PFSK-1 (cell line): ENCODE measurements around the gene LGALSL.

Experiments
- FOXP2 ChIP-seq: optimal IDR thresholded peaks from 2 replicates; pipeline ENCODE3; 2011; ENCODE audit warnings: borderline replicate concordance, control low read depth, inconsistent platforms; ENCODE audit not compliant: insufficient read depth; ENCODE audit errors: extremely low read length, extremely low read depth
- POLR2AphosphoS5 ChIP-seq: IDR thresholded peaks from 2 replicates; pipeline ENCODE4 v1.6.1; 2012; ENCODE audit warnings: low read depth, mild to moderate bottlenecking, control low read depth, low read length, moderate library complexity
- SIN3A ChIP-seq: IDR thresholded peaks from 2 replicates; pipeline ENCODE4 v1.6.1; 2012; ENCODE audit warnings: mild to moderate bottlenecking, low read length, moderate library complexity, borderline replicate concordance; ENCODE audit not compliant: insufficient read depth
- TAF1 ChIP-seq: IDR thresholded peaks from 2 replicates; pipeline ENCODE4 v1.6.1; 2012; ENCODE audit warnings: low read length, control low read depth, borderline replicate concordance; ENCODE audit not compliant: insufficient read depth
- TF ChIP-seq, protein P1 (sequence below), 2 experiments: IDR thresholded peaks; 2 replicates each; pipeline versions ENCODE4 v1.6.1 to v1.8.0; 2011 to 2012; ENCODE audit warnings: low read depth in 2 of 2, low read length in 2 of 2, control low read depth in 1 of 2, inconsistent platforms in 1 of 2, mild to moderate bottlenecking in 1 of 2, moderate library complexity in 1 of 2; ENCODE audit not compliant: insufficient read depth in 1 of 2

Gene LGALSL

GRCh38 chr2:64419596-64420165 is 34.3 kb upstream of the LGALSL start:
- TF ChIP-seq TAF1 (no peak), SIN3A (no peak), POLR2AphosphoS5 (no peak), FOXP2 (no peak)
- TF ChIP-seq, protein P1, sequence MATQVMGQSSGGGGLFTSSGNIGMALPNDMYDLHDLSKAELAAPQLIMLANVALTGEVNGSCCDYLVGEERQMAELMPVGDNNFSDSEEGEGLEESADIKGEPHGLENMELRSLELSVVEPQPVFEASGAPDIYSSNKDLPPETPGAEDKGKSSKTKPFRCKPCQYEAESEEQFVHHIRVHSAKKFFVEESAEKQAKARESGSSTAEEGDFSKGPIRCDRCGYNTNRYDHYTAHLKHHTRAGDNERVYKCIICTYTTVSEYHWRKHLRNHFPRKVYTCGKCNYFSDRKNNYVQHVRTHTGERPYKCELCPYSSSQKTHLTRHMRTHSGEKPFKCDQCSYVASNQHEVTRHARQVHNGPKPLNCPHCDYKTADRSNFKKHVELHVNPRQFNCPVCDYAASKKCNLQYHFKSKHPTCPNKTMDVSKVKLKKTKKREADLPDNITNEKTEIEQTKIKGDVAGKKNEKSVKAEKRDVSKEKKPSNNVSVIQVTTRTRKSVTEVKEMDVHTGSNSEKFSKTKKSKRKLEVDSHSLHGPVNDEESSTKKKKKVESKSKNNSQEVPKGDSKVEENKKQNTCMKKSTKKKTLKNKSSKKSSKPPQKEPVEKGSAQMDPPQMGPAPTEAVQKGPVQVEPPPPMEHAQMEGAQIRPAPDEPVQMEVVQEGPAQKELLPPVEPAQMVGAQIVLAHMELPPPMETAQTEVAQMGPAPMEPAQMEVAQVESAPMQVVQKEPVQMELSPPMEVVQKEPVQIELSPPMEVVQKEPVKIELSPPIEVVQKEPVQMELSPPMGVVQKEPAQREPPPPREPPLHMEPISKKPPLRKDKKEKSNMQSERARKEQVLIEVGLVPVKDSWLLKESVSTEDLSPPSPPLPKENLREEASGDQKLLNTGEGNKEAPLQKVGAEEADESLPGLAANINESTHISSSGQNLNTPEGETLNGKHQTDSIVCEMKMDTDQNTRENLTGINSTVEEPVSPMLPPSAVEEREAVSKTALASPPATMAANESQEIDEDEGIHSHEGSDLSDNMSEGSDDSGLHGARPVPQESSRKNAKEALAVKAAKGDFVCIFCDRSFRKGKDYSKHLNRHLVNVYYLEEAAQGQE (IDR thresholded peaks at IDR 0.05; ENCODE audit: insufficient read depth in 1 of 2, low read depth in 2 of 2, low read length in 2 of 2) = no peak

- no peak for TF ChIP-seq POLR2AphosphoS5
- TF ChIP-seq SIN3A = no peak
These were observed 33.3 kb upstream of the LGALSL start for GRCh38 chr2:64420677-64421076.

GRCh38 chr2:64421201-64421600 is 32.8 kb upstream of the LGALSL start:
- TF ChIP-seq TAF1 (no peak), FOXP2 (no peak), SIN3A (no peak), POLR2AphosphoS5 (no peak)
- TF ChIP-seq, protein P1 (IDR thresholded peaks at IDR 0.05; ENCODE audit: insufficient read depth in 1 of 2, low read depth in 2 of 2, low read length in 2 of 2) = no peak

DNA sequence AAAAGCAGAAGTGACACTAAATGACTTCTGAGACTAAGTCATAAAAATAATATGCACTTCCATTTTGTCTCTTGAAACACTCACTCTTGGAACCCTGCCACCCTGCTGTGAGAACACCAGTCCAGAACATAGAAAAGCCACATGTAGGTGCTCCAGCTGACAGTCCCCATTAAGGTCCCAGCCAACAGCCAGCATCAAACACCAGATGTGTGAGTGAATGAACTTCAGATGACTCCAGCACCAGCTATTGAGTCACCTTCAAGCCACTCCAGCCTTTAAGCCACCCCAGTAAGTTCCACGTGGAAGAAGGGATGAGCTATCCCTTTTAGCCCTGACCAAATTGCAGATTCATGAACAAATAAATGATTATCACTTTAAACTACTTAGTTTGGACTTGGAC is 31.5 kb upstream of the LGALSL start:
- TF ChIP-seq, protein P1 (IDR thresholded peaks at IDR 0.05; ENCODE audit: insufficient read depth in 1 of 2, low read depth in 2 of 2, low read length in 2 of 2) = no peak
- no peak for TF ChIP-seq POLR2AphosphoS5
- TF ChIP-seq FOXP2 = no peak
- no peak for TF ChIP-seq SIN3A
- TF ChIP-seq TAF1 = no peak

DNA sequence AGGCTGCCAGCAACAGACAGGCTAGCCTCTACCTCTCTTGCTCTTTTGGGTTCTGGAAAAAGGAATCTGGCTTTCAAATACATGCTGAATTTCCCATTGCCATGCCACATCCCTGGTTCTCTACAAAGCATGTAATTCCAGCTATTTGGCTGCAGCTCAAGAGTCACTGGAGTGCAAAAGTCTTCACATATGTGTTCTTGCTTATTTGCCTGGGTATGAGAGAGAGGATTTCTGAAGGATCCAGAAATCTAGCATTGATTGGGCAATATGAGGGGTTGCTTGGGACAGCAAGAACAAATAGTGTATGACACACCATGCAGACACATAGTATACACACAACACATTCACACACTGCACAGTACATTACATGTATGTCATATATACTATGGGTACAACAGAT is 30.7 kb upstream of the LGALSL start:
- no peak for TF ChIP-seq POLR2AphosphoS5
- TF ChIP-seq TAF1 = no peak
- TF ChIP-seq SIN3A = no peak
- TF ChIP-seq, protein P1 (IDR thresholded peaks at IDR 0.05; ENCODE audit: insufficient read depth in 1 of 2, low read depth in 2 of 2, low read length in 2 of 2) = no peak
- TF ChIP-seq FOXP2 = no peak
